Measurements from ENCODE around the gene EWSR1. TPM values are rescaled to one million over a fixed set of nuclear protein-coding genes. Genes with fewer than 3 reads are reported as not detected.

The EWSR1 gene
- total RNA-seq, 1 donor from 2014 or later, result 205 TPM

- DNase-seq (ENCODE audit: low read depth), result no peak
- TF ChIP-seq, protein P1, sequence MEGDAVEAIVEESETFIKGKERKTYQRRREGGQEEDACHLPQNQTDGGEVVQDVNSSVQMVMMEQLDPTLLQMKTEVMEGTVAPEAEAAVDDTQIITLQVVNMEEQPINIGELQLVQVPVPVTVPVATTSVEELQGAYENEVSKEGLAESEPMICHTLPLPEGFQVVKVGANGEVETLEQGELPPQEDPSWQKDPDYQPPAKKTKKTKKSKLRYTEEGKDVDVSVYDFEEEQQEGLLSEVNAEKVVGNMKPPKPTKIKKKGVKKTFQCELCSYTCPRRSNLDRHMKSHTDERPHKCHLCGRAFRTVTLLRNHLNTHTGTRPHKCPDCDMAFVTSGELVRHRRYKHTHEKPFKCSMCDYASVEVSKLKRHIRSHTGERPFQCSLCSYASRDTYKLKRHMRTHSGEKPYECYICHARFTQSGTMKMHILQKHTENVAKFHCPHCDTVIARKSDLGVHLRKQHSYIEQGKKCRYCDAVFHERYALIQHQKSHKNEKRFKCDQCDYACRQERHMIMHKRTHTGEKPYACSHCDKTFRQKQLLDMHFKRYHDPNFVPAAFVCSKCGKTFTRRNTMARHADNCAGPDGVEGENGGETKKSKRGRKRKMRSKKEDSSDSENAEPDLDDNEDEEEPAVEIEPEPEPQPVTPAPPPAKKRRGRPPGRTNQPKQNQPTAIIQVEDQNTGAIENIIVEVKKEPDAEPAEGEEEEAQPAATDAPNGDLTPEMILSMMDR (IDR thresholded peaks at IDR 0.05; ENCODE audit: insufficient read depth, low read length, poor library complexity, severe bottlenecking), result no peak
- no peaks in the 10 kb centered on the region for H3K27me3 ChIP-seq (ENCODE audit: control insufficient read depth, insufficient read depth, low read length)
- no peak overlapping the region for H3K4me3 ChIP-seq (ENCODE audit: low read depth, low read length)
- no peaks in the 10 kb centered on the region for H3K36me3 ChIP-seq (ENCODE audit: control insufficient read depth, insufficient read depth, low read length)
Observed at GRCh38 chr22:29251265-29251664, 16.8 kb upstream of the EWSR1 start.

DNA sequence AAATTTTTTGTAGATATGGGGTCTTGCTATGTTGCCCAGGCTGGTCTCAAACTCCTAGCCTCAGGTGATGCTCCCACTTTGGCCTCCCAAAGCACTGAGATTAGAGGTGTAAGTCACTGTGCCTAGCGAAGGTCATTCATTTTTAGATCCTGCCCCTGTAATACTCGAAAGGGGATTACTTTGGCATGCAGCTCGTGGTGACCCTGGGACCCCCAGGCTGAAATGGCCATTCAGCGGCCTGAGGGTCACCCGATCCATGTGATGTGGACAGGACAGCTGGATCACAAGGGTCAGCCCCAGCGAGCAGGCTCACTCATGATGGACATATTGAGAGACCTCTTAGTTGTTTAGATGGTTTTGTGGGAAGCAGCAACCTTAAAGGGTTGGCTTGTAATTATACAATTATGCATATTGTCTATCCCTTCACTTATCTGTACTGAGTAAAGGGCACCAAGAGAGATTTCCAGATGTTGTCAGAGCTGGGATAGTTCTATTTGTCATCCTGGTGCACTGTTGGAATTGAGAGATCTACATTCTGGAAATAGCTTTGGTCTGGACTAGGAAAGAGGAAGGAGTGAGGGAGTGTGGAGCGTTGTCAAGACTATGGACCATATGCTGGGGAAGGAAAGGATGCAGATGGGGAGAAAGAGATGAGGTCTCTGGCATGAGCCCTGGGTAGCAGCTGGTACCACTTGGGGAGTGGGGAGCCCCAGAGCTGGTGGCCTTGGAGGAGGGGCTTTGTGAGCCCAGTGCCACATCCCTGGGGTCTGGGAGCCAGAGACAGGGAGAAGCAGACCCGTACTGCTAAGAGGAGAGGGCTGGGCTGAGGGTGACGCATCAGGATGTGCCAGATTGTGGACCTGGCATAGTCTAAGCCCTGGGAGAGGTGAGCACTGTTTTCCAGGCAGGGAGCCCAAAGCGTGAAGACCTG, 15.8 kb upstream of the EWSR1 start:
- no peaks in the 10 kb centered on the region for H3K36me3 ChIP-seq (ENCODE audit: control insufficient read depth, insufficient read depth, low read length)
- TF ChIP-seq, protein P1 (IDR thresholded peaks at IDR 0.05; ENCODE audit: insufficient read depth, low read length, poor library complexity, severe bottlenecking), result no peak
- no peak for DNase-seq (ENCODE audit: low read depth)

DNA sequence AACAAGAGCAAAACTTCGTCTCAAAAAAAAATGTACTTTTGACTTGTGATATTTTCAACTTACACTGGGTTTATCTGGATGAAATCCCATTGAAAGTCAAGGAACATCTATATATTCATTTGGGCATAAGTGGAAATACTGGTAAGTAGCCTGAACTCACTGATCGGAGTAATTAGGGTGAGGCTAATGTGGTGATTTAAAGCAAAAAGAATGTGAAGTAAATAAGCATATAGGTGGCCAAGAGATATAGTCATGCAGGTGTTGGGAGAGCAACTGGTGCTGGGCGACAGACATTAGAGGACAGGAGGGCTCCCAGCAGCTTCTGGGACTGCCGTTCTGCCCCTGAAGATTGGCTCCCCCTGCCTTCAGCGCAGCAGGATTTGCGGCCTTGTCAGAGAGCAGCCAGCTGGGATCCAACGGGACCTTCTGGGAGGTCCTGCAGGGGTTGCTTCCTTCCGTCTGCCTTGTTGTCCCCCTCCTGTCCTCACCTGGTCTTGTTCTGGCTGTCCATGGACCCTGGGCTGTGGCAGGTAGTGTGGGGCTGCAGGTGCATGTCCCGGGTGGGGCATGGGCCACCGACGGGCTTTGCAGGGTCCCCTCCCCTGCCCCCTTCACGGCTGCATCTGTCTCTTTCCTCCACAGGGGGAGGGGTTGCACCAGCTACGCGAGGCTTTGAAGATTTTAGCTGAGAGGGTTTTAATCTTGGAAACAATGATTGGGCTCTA, 14.3 kb upstream of the EWSR1 start:
- TF ChIP-seq, protein P1 (IDR thresholded peaks at IDR 0.05; ENCODE audit: insufficient read depth, low read length, poor library complexity, severe bottlenecking), result no peak
- Histone ChIP-seq H3K4me3 (ENCODE audit: low read depth, low read length) (no peak overlapping the region), H3K36me3 (ENCODE audit: control insufficient read depth, insufficient read depth, low read length) (no peaks in the 10 kb centered on the region), H3K27me3 (ENCODE audit: control insufficient read depth, insufficient read depth, low read length) (no peaks in the 10 kb centered on the region)
- no peak for DNase-seq (ENCODE audit: low read depth)

More for the DNA sequence above, 15.8 kb upstream of the EWSR1 start:
- Histone ChIP-seq H3K4me3 (ENCODE audit: low read depth, low read length) (no peak overlapping the region), H3K27me3 (ENCODE audit: control insufficient read depth, insufficient read depth, low read length) (no peaks in the 10 kb centered on the region)

- no peak overlapping the region for H3K4me3 ChIP-seq (ENCODE audit: low read depth, low read length)
- no peaks in the 10 kb centered on the region for H3K27me3 ChIP-seq (ENCODE audit: control insufficient read depth, insufficient read depth, low read length)
- no peak for DNase-seq (ENCODE audit: low read depth)
- H3K36me3 ChIP-seq (ENCODE audit: control insufficient read depth, insufficient read depth, low read length), result no peaks in the 10 kb centered on the region
- TF ChIP-seq, protein P1 (IDR thresholded peaks at IDR 0.05; ENCODE audit: insufficient read depth, low read length, poor library complexity, severe bottlenecking), result no peak
Observed at GRCh38 chr22:29254286-29254660, 13.8 kb upstream of the EWSR1 start.

DNA sequence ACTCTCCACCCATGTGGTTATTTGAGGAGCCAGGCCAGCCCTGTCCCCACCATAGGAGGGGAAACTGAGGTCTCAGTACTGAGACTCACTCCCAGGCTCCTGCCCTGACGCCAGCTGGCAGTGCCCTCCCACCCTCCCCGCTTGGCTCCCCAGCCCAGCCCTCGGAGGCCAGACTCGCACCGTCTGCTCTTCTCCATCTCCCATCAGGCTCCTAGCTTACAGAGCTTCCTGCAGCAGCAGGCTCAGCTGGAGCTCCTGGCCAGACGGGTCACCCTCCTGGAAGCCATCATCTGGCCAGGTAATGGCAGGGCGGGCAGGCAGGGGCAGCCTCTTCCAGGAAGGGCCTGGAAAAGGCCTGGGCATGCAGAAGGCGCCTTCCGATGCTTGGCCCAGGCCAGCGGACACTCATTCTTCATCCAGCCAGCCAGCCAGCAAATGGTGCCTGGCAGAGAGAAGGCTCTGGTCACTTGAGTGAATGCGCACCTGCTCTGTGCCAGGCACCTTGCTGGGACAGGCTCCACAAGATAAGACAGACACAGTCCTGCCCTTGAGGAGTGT, 12.9 kb upstream of the EWSR1 start:
- H3K27me3 ChIP-seq (ENCODE audit: control insufficient read depth, insufficient read depth, low read length), result no peaks in the 10 kb centered on the region
- H3K36me3 ChIP-seq (ENCODE audit: control insufficient read depth, insufficient read depth, low read length), result no peaks in the 10 kb centered on the region
- no peak overlapping the region for H3K4me3 ChIP-seq (ENCODE audit: low read depth, low read length)
- TF ChIP-seq, protein P1 (IDR thresholded peaks at IDR 0.05; ENCODE audit: insufficient read depth, low read length, poor library complexity, severe bottlenecking), result no peak
- DNase-seq (ENCODE audit: low read depth), result no peak

Measured in kidney epithelial cell (primary cell).